NT2/D1 (cell line): ENCODE data around the gene SGF29.
"Not testable (repeated sequence)": the region's sequence is repeated elsewhere in the genome, so short reads cannot be mapped to it uniquely, and the experiment has no call there.

Experiments
- YY1 ChIP-seq: IDR thresholded peaks from 2 replicates; pipeline ENCODE4 v1.6.1; 2011; ENCODE audit not compliant: insufficient read length, insufficient read depth
- ZNF274 ChIP-seq: IDR thresholded peaks from 2 replicates; pipeline ENCODE4 v1.6.1; 2011; ENCODE audit warnings: mild to moderate bottlenecking, low read depth, low read length

DNA sequence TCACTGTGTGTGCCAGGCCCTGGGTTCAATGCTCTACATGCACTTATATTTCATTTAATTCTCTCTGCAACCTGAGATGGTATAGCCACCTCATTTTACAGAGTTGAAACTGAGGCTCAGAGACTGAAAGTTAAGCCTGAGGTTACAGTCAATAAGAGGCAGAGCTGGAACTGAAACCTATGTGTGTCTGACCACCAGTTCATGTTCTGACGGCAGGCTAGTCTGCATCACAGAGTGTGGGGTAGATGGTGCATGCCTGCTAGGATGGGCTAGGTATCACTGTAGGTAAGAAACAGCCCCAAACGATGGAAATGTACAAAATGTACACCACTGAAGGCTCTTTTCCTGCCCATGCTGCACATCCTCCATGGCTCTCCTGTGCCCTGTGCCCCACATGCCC lies 86.2 kb downstream of the SGF29 start:
- TF ChIP-seq YY1, ZNF274: not testable (repeated sequence)
